ENCODE data around the gene CBY3. TPM values are rescaled to one million over a fixed set of nuclear protein-coding genes. Genes with fewer than 3 reads are reported as not detected.

Gene CBY3
- total RNA-seq, 1 donor from 2014 or later, result not detected

GRCh38 chr5:179724163-179724562 lies 43.3 kb upstream of the CBY3 start:
- CTCF ChIA-PET, result no interaction called here
- no peak overlapping the region for H3K27ac Mint-ChIP-seq
- no peak overlapping the region for H3K4me3 Mint-ChIP-seq
- peaks cover 5% of the 10 kb centered on the region for H3K4me1 Mint-ChIP-seq
- H3K27me3 Mint-ChIP-seq, result no peaks in the 10 kb centered on the region
- intact Hi-C loops (cut with micrococcal nuclease), result no loop called here
- H3K36me3 Mint-ChIP-seq (ENCODE audit: low read depth), result peaks cover 86% of the 10 kb centered on the region
- ATAC-seq (ENCODE audit: low read depth), result no peak
- POLR2A ChIA-PET, result interaction anchor here (0.6 to 0.7 kb wide), 2 partner anchors 17 to 59 kb away, joined by 3 to 4 read pairs; no protein-coding TSS in a partner anchor
- no peak for TF ChIP-seq CTCF (IDR thresholded peaks at IDR 0.05)
- no peak for DNase-seq
- no peaks in the 10 kb centered on the region for H3K9me3 Mint-ChIP-seq

- Mint-ChIP-seq H3K4me1 (no peaks in the 10 kb centered on the region), H3K27ac (no peak overlapping the region), H3K27me3 (no peaks in the 10 kb centered on the region), H3K36me3 (ENCODE audit: low read depth) (peaks cover 85% of the 10 kb centered on the region), H3K9me3 (no peaks in the 10 kb centered on the region), H3K4me3 (no peak overlapping the region)
- no peak for ATAC-seq (ENCODE audit: low read depth)
- intact Hi-C loops (cut with micrococcal nuclease), result no loop called here
- ChIA-PET POLR2A (interaction anchor here (0.8 kb wide), 1 partner anchor 12 kb away, joined by 5 read pairs; the partner anchor contains the start of gene MAML1), CTCF (no interaction called here)
- DNase-seq, result no peak
- no peak for TF ChIP-seq CTCF (IDR thresholded peaks at IDR 0.05)
Observed at GRCh38 chr5:179720222-179720621, 39.4 kb upstream of the CBY3 start.

DNA sequence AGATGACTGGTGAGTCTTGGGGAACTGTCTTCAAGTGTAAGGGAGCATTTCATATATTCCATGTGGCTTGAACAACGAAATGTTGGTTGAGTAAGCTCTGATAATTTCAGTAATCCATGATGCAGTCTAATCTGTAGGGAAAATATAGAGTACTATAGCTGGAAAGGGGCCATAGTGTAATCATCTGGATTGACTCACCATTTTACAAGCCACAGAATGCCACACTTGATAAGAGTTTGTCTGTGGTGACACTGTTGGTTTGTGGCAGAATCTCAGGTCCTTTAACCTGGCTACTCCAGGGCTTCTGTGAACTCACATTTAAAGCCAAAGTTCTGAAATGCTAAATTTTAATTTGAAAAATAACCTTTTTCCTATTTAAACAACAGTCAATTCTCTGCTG lies 35.5 kb upstream of the CBY3 start:
- Mint-ChIP-seq H3K27me3 (no peaks in the 10 kb centered on the region), H3K36me3 (ENCODE audit: low read depth) (peaks cover 76% of the 10 kb centered on the region), H3K9me3 (no peaks in the 10 kb centered on the region), H3K27ac (no peak overlapping the region), H3K4me1 (no peaks in the 10 kb centered on the region), H3K4me3 (no peak overlapping the region)
- TF ChIP-seq CTCF (IDR thresholded peaks at IDR 0.05), result no peak
- CTCF ChIA-PET, result no interaction called here
- POLR2A ChIA-PET, result no interaction called here
- DNase-seq, result no peak
- ATAC-seq (ENCODE audit: low read depth), result no peak
- intact Hi-C loops (cut with micrococcal nuclease), result no loop called here

DNA sequence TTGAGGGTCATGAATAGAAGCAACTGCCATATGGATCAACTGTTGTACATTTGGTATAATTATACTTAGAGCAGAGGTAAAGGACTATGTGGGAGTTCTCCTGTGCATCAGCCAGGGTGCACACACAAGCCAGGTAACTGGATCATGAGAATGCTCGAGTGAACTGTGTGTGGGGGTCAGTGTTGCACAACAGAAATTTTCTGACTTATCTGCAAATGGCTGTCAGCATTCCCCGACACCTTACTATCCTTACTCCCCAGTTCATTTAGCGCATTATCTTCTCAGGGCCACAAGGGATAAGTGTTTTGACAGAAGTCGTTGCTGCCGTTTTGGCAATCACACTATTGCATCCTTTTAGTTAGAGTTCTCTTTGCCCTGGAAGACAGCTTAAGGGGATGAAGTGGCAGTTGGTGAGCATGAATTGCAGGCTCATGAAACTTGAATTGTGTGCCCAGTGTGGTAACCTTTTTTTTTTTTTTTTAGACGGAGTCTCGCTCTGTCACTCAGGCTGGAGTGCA lies 19.6 kb upstream of the CBY3 start:
- intact Hi-C loops (cut with micrococcal nuclease), result no loop called here
- peaks cover 48% of the 10 kb centered on the region for H3K4me1 Mint-ChIP-seq
- POLR2A ChIA-PET, result interaction anchor here (0.7 to 5.4 kb wide), 8 partner anchors 21 to 150 kb away, joined by 3 to 35 read pairs (median 6); partner anchors contain the start of genes CBY3, HNRNPH1, MAML1 and RUFY1
- H3K9me3 Mint-ChIP-seq, result no peaks in the 10 kb centered on the region
- H3K36me3 Mint-ChIP-seq (ENCODE audit: low read depth), result peaks cover 43% of the 10 kb centered on the region
- no peaks in the 10 kb centered on the region for H3K27me3 Mint-ChIP-seq
- H3K27ac Mint-ChIP-seq, result peak overlapping the region; percentile 50
- peak overlapping the region; percentile 97 for H3K4me3 Mint-ChIP-seq
- no peak for TF ChIP-seq CTCF (IDR thresholded peaks at IDR 0.05)
- DNase-seq (no peak), ATAC-seq (ENCODE audit: low read depth) (no peak)
- CTCF ChIA-PET, result no interaction called here

- peaks cover 48% of the 10 kb centered on the region for H3K4me1 Mint-ChIP-seq
- H3K27me3 Mint-ChIP-seq, result no peaks in the 10 kb centered on the region
- H3K36me3 Mint-ChIP-seq (ENCODE audit: low read depth), result peaks cover 35% of the 10 kb centered on the region
- intact Hi-C loops (cut with micrococcal nuclease), result loop anchor here (2.0 to 10.0 kb wide), 5 partner anchors 97 to 1547 kb away; partner anchors contain the start of genes MRNIP, NHP2, PHYKPL and TBC1D9B
- CTCF ChIA-PET, result no interaction called here
- peak overlapping the region; percentile 99 for H3K27ac Mint-ChIP-seq
- peak overlapping the region; percentile 97 for H3K4me3 Mint-ChIP-seq
- no peak for DNase-seq
- POLR2A ChIA-PET, result interaction anchor here (1.0 to 5.4 kb wide), 7 partner anchors 20 to 271 kb away, joined by 3 to 35 read pairs (median 7); partner anchors contain the start of genes CBY3, HNRNPH1, MAML1 and RUFY1
- TF ChIP-seq CTCF (IDR thresholded peaks at IDR 0.05), result no peak
- ATAC-seq (ENCODE audit: low read depth), result no peak
- H3K9me3 Mint-ChIP-seq, result no peaks in the 10 kb centered on the region
Observed at GRCh38 chr5:179699616-179700237, 18.9 kb upstream of the CBY3 start.

Measured in activated B cell treated with CpG ODN at 0.5 μM for 24 hours (primary cell).